Hepatic stellate cell (primary cell): Measurements from ENCODE around the gene ASB12.
"Not testable (repeated sequence)": the region's sequence is repeated elsewhere in the genome, so short reads cannot be mapped to it uniquely, and the experiment has no call there.

Source experiments
- DNase-seq: peaks from one replicate; pipeline ENCODE4 v3.0.0; 2011; ENCODE audit warnings: low spot score

ASB12 gene

GRCh38 chrX:64230123-64230970 is at the start of gene ASB12:
ASB12 (minus strand) TSS chrX:64230607; CDS start chrX:64225650, 4,957 bp downstream.
- no peak for DNase-seq

- no peak for DNase-seq
These were observed 34.9 kb upstream of the ASB12 start for GRCh38 chrX:64265265-64265664.

GRCh38 chrX:64229154-64229553 is 1.3 kb downstream of the ASB12 start:
- no peak for DNase-seq

- DNase-seq, result no peak
These were observed 12.4 kb downstream of the ASB12 start for GRCh38 chrX:64218023-64218422.

- DNase-seq, result not testable (repeated sequence)
These were observed 16.4 kb downstream of the ASB12 start for GRCh38 chrX:64213989-64214388.

- no peak for DNase-seq
These were observed 23.7 kb downstream of the ASB12 start for GRCh38 chrX:64206556-64207162.

GRCh38 chrX:64205735-64206501 is 24.5 kb downstream of the ASB12 start:
- peak; percentile 90 for DNase-seq

- no peak for DNase-seq
These were observed 25.0 kb downstream of the ASB12 start, which contains the start of gene AMER1 for GRCh38 chrX:64205441-64205734. AMER1 (minus strand) TSS chrX:64205708; CDS start chrX:64193286, 12,422 bp downstream.

- peak; percentile 39 for DNase-seq
These were observed 25.5 kb downstream of the ASB12 start for GRCh38 chrX:64204701-64205440.

- no peak for DNase-seq
These were observed 26.2 kb downstream of the ASB12 start for GRCh38 chrX:64204252-64204651.

- DNase-seq, result no peak
These were observed 27.5 kb downstream of the ASB12 start for GRCh38 chrX:64202808-64203325.

- DNase-seq, result no peak
These were observed 32.4 kb downstream of the ASB12 start for GRCh38 chrX:64198036-64198435.

- DNase-seq, result no peak
These were observed 33.8 kb downstream of the ASB12 start for GRCh38 chrX:64196606-64197005.

GRCh38 chrX:64195862-64196261 is 34.5 kb downstream of the ASB12 start:
- no peak for DNase-seq

- no peak for DNase-seq
These were observed 37.7 kb downstream of the ASB12 start for GRCh38 chrX:64192673-64193072.

GRCh38 chrX:64192040-64192439 is 38.4 kb downstream of the ASB12 start:
- DNase-seq, result no peak

GRCh38 chrX:64191281-64192010 is 39.0 kb downstream of the ASB12 start:
- no peak for DNase-seq

GRCh38 chrX:64190136-64190740 is 40.2 kb downstream of the ASB12 start:
- no peak for DNase-seq

GRCh38 chrX:64188901-64189300 is 41.5 kb downstream of the ASB12 start:
- DNase-seq, result no peak

- DNase-seq, result no peak
These were observed 42.7 kb downstream of the ASB12 start for GRCh38 chrX:64187762-64188150.
